T-helper 2 cell (primary cell): Measurements from ENCODE around the gene GRM5.

ENCODE experiments used
- DNase-seq, 5 experiments: peaks; one replicate each; pipeline versions ENCODE4 v3.0.0 to v3.0.0-alpha.2; 2012 to 2022

The GRM5 gene

GRCh38 chr11:88695689-88696414, 369.9 kb downstream of the GRM5 start:
- no peak for DNase-seq

DNA sequence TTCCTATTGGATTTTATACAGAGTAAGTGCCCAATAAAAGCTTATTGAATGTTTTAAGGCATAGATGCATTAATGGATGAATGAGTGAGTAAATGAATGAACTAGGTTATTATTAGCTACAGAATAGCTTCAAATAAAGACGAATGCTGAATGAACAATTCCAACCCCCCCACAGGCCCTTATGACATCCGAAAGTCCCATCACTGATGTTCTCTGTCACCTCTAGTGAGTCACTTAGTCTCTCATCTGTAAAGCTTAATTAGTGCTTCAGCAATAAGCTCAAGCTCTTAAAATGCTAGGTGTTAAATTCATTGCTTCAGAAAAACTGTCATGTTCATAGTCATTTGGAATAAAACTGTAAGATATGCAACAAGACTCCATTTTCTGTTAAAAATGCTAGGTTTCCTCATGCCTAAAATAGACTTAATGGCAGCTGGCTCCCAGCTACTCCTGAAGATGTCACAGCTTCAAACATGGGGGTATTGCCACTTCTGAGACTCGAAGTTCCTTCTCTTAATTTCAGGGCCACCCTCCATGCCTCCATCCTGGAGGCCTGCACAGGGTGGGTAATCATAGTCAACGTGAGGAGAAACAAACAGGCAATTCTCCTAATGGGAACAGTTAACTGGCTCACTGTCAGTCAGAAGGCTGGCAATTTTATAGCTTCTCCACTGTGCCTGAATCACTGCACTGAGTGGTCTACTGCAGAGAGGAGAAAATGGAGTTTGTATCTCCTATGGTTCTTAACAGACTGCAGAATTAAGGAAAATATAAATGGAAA, 373.3 kb downstream of the GRM5 start:
- no peak for DNase-seq

DNA sequence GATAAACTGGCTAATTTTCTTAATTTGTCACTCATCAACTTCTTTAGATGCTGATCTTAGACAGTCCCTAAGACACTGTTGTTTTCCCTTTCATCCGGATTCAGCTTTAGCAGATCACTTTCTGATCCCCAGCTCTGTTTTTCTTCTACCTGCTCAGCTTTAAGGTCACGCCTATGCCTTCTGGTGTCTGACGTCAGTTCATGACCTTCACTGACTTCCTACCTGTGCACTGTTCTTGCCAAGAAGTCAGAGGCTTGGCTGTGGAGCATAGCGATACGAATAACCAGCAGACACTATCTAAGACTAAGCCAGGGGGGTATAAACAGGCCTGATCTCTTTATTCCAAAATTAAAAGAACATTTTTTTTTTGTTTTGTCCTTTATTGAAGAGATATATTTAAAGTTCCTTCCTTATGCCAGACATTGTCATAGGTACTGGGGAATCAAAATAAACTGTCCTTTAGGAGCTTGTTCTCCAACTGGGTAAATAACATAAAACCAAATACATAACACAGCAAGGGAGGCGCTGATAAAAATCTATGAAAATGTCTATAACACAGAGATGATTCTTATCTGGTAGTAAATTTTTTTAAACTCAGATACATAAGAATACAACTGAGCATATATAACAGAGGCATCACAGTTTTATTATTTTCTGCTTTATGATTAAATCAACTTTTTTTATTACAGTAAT, 376.1 kb downstream of the GRM5 start:
- no peak for DNase-seq

GRCh38 chr11:88683024-88683423, 382.8 kb downstream of the GRM5 start:
- no peak for DNase-seq

- no peak for DNase-seq
Measured at GRCh38 chr11:88680806-88681205, 385.0 kb downstream of the GRM5 start.

DNA sequence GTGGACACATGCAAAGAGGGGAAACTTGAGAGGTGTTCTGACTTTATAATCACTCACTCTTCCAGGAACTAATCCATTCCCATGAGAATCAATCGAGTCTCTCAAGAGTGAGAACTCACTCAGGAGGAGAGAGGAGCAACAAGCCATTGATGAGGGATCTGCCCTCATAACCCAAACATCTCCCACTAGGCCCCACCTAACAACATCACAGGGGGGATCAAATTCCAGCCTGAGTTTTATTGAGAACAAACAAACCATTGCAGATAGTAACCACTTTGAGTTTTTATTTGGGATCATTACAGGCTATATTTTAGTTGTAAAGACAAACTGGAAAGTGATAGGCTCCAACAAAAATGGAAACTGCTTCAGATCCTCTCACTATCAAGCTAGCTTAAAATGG, 399.4 kb downstream of the GRM5 start:
- DNase-seq = no peak

DNA sequence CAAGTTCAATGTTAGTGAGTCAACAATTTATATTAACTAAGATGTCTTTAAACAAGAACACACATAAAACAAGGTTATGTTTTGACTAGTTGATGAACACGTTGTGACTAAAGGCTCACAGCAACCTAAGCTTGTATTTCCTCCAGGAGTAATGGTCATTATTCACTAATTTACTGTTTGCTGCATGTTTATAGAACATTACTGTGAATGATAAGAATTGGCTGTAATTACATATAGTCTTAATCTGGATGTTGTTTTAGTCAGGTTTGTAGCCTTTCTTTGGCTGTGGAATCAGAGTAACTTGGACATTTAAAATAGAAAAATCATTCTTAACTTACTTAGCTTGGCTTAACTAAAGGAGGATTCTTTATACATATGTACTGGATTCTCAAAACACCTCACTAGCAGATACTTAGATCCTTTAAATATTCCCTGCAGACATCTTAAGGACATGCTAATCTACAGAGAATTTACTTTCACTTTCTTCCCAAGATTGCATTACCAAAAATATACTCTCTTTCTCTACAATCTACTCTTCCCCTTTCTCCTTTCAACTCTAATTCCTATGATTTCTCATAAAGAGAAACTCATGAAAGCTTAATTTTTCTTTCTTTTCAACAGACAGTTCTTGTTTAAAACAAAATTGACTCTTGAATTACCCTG, 408.6 kb downstream of the GRM5 start:
- DNase-seq = no peak

GRCh38 chr11:88656283-88656682, 409.5 kb downstream of the GRM5 start:
- no peak for DNase-seq

DNA sequence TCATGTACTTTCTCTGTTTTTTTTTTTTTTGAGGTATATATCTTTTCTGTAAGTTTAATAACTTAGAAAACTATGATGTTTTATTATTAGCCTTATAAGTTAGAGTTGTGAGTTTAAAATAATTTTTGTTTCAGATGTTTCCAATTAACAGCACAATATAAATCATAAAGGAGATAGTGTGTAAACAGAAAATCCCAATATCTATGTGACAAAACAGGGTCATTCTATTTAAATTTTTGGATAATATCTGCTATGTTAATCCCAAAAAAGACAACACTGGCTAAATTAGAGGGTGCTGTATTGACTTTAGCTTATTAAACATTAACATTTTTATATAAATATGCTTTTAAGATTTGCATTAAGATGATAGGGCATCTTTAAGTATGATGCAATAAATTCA, 410.1 kb downstream of the GRM5 start:
- DNase-seq = no peak

DNA sequence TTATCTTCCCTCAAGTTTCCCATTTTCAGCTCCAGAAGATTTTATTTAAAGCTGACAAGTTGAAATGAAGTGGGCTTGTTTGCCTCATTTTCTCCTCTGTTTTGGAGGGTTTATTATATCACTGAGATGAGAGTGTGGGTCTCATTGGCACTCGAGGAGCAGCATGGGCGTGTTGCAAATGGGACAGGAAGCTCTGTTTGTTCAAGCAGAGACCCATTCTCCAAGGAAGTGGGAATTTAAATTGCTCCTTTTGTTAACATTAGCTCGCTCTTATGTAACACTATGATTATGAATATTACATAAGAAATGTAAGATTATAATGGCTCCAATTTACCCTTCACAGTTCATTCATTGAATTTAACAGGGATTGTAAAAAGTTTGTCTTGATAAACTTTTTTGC, 410.6 kb downstream of the GRM5 start:
- DNase-seq = no peak

DNA sequence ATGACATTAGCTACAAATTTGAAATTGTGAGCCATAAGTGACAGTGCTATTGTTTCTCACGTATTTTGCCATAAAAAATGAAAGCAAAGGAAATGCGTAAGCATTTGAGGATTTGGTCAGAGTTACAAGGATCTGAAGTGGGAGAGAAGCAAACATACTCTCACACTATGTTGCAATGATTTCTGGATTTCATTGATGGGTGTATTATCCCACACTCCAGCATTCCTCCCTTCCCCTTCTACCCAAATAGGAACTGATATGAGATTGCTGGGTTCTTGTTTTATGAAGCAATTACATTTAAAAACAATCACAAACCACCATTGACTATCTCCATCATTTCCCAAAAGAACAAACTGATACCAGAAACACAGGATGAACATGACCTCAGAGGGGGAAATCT, 414.2 kb downstream of the GRM5 start:
- DNase-seq = no peak

DNA sequence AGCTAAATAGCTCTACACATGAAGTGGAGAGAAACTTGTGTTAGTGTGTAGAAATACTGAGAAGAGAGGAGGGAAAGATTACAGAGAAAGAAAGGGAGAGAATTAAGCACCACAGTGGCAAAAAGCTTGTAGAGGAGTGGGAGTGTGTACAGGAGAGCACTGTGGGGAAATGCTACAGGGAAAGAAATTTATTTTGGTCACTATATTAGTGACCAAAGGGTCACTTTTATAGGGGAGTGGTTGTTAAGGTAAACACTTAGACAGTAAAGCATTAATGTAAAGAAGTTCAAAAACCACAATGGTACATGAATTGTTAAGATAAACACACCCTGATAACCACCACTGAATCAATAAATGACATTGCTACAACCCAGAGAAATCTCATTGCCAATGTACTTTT, 421.1 kb downstream of the GRM5 start:
- no peak for DNase-seq

GRCh38 chr11:88632163-88632562, 433.6 kb downstream of the GRM5 start:
- no peak for DNase-seq

GRCh38 chr11:88631497-88631896, 434.3 kb downstream of the GRM5 start:
- DNase-seq = no peak

GRCh38 chr11:88629496-88629895, 436.3 kb downstream of the GRM5 start:
- DNase-seq = no peak

DNA sequence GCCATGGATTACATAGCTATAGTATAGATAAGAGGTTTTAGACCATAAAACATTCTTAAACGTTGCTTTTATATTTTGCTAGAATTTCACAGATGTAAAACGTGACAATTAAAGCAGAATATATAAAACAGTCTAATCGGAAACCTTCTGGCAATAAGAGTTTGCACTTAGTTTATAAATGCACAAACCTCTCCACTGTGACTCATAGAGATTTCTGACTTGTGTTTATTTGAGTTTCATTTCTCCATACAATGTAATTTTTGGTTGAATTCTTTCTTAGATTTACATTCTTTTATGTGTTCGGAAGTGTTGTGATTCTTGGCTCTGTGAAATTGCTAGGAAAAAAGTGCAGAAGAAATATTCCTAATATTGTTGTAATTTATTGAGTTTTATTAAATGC, 439.6 kb downstream of the GRM5 start:
- DNase-seq = no peak

DNA sequence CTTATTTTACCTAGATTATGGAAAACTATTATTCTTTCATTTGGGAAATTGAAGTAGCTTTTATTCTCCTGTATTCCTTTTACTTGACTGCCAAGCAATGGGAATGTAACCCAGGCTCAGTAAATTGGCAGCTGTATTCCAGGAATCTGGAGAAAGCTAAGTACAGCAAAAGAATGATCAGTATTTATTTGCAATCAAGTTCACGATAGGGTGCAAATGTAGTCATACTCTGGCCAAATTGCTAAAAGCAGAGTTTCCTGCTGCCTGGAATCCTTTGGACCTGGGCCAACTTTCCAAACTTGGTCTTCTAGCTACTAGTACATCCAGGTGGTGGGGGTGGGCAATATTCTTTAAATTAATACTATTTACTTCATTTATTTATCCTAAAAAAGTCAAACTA, 442.3 kb downstream of the GRM5 start:
- DNase-seq = no peak

- no peak for DNase-seq
Measured at GRCh38 chr11:88620568-88621130, 445.1 kb downstream of the GRM5 start.

DNA sequence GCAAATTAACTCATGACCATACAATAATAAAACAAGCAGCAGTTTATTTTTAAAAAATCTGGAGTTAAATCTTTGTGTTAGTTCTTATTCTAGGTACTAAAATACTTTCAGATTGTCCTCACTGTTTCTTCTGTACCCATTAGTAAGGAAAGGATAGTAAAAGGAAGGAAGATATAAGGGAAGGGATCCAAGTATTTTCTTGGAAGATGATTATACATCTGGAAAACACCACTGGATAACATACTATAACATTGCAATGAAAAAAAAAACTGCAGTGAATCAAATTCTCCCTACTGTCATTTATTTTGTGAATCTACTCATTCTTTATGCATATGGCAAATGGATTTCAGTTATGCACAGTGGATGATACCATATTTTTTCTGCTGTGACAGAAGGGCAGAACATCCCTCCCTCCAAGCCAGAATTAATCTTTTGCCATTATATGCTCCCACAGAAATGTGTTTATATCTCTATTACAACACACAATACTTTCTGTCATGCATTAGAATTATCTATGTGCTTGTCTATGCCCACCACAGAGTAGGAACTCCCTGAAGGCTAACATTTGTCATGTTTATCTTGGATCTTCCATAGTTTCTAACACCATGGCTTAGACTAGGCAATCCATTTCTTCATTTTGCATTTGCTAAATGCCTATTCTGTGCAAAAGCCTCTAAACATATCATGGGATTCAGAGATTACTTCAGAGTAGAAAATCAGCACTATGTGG, 446.0 kb downstream of the GRM5 start:
- no peak for DNase-seq

GRCh38 chr11:88619071-88619425, 446.7 kb downstream of the GRM5 start:
- DNase-seq = no peak

DNA sequence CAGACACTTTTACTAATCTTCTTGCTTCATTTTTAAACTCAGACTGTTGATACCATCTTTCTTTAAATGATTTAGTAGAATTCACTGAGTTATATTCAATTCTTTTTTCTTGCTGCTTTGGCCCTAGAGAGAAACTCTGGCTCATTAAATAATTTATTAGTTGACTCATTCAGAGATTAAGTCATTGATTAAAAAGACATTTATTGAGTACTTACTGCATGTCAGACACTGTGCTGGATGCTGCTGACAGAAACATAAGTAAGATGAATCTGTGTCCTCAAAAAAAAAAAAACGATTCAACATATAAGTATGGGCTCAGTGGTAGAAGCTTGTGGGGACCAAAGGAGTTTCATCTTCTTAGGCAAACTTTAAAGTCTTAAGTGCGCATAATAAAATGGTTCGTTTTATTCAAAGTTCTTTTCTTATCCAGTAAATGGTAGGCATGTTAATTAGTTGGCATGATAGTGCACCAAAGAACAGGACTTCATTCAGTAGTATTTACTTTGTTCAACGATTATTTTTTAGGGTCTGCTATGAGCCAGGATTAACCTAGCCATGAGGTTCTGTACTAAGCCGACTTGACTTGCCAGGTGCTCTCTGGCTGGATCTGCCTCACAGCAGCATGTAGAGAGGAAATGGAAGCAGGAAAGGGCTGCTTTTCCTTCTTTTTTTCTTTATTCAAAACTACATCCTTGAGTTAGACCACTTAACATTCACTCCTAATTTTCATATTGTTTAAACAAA, 447.3 kb downstream of the GRM5 start:
- no peak for DNase-seq

DNA sequence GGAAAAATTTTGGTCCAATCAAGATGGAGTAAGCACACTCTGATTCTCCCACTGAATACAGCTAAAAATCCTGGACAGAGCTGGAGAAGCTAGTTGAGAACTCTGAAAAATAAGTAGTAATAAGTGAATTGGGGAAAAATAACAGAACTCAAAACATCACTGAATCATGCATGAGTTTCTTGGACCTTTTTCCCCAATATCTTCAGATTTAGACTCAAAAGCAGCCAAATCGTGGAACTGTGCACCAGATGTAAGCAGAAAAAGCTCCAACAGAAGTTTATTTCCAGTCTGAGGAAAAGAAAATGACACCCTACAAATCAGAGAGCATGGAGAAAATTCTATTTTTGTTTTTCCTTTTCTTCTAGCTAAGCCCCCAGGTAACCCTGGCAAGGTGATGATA, 448.6 kb downstream of the GRM5 start:
- no peak for DNase-seq
